HS-27A (cell line): ENCODE measurements around the gene MAD1L1.

Source experiments
- DNase-seq: peaks from one replicate; pipeline ENCODE4 v3.0.0-alpha.2; 2012; ENCODE audit warnings: low read depth, missing footprints

Gene MAD1L1

GRCh38 chr7:1953199-1954190 is 279.2 kb downstream of the MAD1L1 start:
- no peak for DNase-seq

- DNase-seq = no peak
Observed at GRCh38 chr7:1952781-1953180, 280.0 kb downstream of the MAD1L1 start.

- no peak for DNase-seq
Observed at GRCh38 chr7:1952169-1952760, 280.5 kb downstream of the MAD1L1 start.

GRCh38 chr7:1951600-1951999 is 281.1 kb downstream of the MAD1L1 start:
- DNase-seq = no peak

- DNase-seq = no peak
Observed at GRCh38 chr7:1951159-1951536, 281.6 kb downstream of the MAD1L1 start.

GRCh38 chr7:1950452-1951158 is 282.1 kb downstream of the MAD1L1 start:
- no peak for DNase-seq

DNA sequence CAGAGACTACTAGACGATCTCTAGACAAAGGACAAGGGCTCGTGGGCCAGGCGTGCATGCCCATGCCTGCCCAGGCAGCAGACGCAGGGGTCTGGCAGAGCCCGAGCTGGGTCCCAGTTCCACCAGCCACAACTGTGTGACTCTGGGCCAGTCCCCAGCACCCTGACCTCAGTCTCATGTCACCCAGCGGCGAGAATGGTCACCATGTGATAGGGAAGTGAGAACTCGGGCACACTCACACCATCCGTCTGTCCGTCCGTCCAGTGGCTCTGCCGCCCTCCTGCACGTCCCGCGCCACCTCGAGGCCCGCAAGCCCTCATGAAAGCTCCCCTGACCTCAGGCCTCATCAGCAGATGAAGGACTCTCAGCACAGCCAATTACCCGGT is 282.7 kb downstream of the MAD1L1 start:
- DNase-seq = no peak

- no peak for DNase-seq
Observed at GRCh38 chr7:1949681-1950055, 283.1 kb downstream of the MAD1L1 start.

- DNase-seq = no peak
Observed at GRCh38 chr7:1948887-1949680, 283.7 kb downstream of the MAD1L1 start.

- no peak for DNase-seq
Observed at GRCh38 chr7:1948301-1948796, 284.4 kb downstream of the MAD1L1 start.

DNA sequence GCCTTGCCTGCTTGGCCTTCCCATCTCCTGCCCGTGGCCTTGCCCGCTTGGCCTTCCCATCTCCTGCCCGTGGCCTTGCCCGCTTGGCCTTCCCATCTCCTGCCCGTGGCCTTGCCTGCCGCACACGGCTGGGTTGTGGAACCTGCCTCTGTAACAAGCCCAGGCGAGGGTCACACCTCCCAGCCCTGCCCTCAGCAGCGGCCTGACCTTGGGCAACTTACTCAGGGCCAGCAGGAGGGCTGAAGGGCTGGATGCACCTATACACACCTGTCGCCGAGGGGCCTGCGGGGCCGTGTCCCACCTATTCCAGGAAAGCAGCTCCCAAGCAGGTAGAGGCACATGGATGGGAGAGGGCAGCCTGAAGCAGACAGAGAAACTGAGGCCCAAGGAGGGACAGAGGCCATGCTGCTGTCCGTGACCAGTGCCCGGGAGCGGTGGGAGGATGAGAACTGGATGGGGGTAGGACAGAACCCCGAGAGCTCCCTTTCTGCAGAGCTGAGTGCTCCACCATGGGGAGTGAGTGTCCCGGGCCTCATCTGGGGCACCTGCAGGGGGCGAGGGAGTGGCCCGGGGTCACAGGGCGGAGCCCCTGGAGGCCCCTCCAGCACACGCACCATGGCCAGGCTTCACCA is 285.0 kb downstream of the MAD1L1 start:
- no peak for DNase-seq

GRCh38 chr7:1946773-1947450 is 285.8 kb downstream of the MAD1L1 start:
- no peak for DNase-seq

- no peak for DNase-seq
Observed at GRCh38 chr7:1946025-1946772, 286.5 kb downstream of the MAD1L1 start.

DNA sequence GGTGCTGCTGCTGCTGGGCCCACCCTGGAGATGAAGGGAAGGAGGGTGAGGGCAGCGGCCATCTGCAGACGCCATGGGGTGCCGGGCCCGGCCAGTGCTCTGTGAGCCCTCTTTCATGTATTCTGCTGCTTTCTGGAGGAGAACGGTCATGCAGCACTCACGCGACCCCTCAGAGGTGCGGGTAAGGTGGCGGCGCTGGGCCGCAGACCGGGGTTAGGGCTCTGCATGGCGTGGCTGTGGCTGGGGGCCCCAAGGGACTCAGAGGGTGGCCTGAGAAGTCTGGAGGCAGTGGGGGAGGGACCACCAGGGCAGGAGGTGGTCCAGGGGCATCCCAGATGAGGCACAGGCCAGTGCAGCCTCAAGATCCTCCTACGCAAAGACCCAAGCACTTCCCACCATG is 287.2 kb downstream of the MAD1L1 start:
- DNase-seq = no peak

GRCh38 chr7:1944619-1945210 is 288.0 kb downstream of the MAD1L1 start:
- DNase-seq = no peak

DNA sequence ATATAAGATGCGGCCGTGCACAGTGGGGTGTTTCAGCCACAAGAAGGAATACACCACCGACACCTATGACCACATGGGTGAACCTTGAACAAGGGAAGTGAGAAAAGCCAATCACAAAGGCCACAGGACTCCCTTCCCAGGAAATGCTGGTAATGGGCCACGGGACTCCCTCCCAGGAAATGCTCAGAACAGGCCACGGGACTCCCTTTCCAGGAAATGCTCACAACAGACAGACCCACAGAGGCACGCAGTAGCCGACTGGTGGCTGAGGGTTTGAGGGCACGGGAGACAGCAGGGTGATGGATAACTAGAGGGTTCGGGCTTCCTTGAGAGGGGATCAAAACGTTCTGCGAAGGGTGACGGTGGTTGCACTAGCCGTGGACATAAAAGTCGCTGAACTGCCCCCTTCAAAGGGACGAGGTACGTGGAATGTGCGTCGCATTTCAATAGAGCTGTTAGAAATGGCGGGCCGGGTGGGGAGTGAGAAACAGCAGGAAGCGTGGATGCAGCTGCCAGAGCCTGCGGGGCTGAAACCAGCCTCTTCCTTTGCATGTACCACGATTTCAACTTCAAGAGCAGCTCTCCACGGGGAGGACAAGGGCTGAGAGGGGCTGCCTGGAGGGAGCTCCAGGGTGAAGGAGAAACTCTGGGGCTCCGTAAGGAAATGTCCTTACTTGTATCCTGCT is 288.7 kb downstream of the MAD1L1 start:
- no peak for DNase-seq

- no peak for DNase-seq
Observed at GRCh38 chr7:1943326-1943725, 289.4 kb downstream of the MAD1L1 start.

GRCh38 chr7:1942941-1943289 is 289.8 kb downstream of the MAD1L1 start:
- no peak for DNase-seq
